Measurements from ENCODE around the gene AP1S2.
A peak's percentile ranks its signal among the peaks of the same experiment; 100 is the strongest.
"Not testable (repeated sequence)": the region's sequence is repeated elsewhere in the genome, so short reads cannot be mapped to it uniquely, and the experiment has no call there.

AP1S2 gene

DNA sequence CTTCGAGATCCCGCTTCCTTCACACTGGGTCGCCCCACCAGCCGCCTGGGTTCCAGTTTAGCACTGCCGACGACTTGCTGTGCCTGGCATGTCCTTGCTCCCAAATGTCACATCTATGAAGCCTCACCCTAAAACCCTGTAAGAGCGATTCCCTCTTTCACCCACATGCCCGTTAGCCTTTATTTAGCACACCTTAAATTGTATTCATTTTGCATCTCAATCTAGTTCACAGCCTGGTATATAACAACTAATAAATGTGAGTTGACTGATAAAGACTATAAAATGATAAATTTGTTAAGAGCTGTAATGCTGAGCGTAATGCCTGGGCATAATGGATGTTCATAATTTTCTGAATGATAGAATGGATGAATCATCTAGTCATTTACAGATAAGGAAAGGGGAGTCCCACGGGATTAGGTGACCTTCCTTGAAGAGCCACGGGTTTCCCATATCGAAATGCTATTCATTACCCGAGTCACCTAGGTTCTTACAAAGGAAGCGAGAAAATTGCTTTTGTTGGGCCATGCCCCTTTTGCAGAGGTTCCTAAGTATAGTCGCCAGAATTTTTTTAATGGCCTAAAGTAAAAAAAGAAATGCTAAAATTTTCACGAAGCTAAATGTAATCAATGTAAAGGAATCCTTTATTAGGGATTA, 1.1 kb upstream of the AP1S2 start:
- no peak for DNase-seq (ENCODE audit: low read depth, low spot score)

DNA sequence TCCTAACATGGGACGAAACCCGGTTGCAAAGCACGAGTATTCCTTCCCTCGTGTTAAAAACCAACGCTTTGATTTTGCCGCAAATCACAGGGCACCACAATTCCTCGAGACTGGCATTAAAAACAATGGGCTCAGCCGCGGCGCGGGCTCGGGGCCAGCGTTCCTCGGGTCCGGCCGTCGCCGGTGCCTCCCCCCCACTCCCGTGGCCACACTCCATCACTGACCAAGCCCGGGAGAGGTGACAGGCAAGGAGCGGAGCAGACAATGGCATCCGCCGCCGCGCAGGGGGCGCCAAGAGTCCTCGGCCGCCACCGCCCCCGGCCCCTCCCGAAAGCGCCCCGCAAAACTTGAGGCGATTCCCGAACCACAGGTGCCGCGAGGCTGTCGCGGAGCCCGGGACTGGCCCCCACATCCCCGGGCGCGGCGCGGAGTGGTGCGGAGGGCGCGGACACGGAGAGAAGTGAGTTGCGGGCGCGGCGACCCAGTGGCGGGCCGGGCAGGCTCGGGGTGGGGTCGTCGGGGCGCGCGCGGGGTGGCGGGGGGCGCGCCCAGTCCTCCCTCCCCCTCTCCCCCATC, 445 bp downstream of the AP1S2 start:
- DNase-seq (ENCODE audit: low read depth, low spot score): no peak

- no peak for DNase-seq (ENCODE audit: low read depth, low spot score)
Observed at GRCh38 chrX:15853586-15854079, 980 bp downstream of the AP1S2 start.

DNA sequence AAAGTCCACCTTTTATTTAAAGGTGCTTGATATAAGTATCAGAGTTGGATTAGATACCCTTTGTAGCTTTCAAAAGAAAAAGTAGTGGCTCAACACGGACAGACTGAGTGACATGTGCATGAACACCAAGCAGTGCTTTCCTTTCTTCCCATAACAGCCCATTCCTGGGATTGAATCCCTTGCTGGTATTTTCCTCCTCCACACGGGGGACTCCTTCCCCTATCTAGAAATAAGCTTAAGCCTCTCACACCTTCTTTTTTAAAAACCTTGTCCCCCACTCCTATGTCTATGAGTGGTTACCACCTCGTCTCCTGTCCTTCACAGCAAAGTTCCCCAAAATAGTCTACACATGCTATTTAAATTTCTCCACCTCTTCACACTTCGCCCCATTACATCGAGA, 5.1 kb downstream of the AP1S2 start:
- no peak for DNase-seq (ENCODE audit: low read depth, low spot score)

- DNase-seq (ENCODE audit: low read depth, low spot score): no peak
Observed at GRCh38 chrX:15848576-15848975, 6.0 kb downstream of the AP1S2 start.

GRCh38 chrX:15843960-15844359, 10.7 kb downstream of the AP1S2 start:
- no peak for DNase-seq (ENCODE audit: low read depth, low spot score)

DNA sequence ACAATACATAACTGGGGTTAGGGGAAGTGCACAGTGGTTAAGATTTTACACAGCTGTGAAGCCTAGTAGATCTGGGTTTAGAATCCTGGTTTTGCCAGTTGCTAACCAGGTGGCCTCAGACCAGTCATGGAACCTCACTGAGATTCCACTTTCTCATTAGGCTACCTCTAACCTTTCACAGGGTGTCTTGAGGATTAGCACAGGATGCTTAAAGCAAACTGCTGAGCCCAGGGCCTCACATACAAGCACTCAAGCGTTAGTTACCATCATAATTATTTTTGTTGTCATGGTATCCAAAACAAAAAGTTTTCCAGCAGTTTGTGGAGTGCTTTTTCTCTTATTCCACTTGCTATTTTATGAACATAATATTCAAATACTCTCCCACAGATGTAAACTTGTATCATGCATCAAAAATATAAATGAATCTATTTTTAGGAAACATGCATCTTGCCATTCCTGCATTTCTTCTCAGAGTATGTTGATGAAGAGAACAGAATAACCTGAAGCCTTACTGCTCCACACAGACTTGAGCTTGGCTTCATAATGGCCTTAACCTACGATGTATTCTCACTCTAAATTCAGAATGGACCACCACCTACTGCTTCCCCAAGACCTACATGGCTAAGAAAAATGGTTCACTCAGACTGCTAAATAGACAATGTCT, 12.6 kb downstream of the AP1S2 start:
- DNase-seq (ENCODE audit: low read depth, low spot score): no peak

GRCh38 chrX:15838017-15838416, 16.6 kb downstream of the AP1S2 start:
- no peak for DNase-seq (ENCODE audit: low read depth, low spot score)

DNA sequence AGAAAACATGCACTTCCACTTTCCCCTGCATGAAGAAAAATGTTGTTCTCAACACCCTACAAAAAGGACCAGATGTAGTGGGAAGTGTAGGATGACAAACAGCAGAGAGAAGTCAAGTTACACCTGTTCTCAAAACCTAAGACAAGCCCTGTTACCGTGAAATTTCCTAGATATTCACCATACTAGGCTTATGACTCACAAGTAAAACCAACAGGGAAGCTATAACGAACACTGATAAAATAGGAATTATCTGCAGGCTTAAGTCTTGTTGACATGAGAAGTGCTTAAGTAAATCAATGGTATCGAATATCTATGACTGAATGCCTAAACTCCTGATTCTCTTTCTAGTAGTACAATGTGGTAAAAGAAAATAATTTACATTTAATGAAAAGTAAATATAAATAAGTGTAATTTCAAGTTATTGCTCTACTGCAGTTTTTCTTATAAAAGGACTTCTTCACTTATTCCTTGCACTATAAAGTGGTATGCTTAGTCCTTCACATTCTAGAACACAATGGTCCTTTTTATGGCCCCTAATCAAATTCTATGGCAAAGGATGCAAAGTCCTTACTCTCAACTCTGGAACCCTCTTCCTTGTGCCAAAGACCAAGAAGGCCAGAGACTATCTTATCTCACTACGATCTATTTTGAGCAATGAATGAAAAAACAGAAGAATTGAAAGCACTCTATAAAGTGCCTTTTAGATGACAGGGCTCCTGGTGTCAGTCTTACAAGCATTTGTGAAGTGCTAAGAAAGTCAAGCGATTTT, 19.6 kb downstream of the AP1S2 start:
- no peak for DNase-seq (ENCODE audit: low read depth, low spot score)

GRCh38 chrX:15834053-15834452, 20.6 kb downstream of the AP1S2 start:
- no peak for DNase-seq (ENCODE audit: low read depth, low spot score)

- DNase-seq (ENCODE audit: low read depth, low spot score): not testable (repeated sequence)
Observed at GRCh38 chrX:15831347-15831746, 23.3 kb downstream of the AP1S2 start.

DNA sequence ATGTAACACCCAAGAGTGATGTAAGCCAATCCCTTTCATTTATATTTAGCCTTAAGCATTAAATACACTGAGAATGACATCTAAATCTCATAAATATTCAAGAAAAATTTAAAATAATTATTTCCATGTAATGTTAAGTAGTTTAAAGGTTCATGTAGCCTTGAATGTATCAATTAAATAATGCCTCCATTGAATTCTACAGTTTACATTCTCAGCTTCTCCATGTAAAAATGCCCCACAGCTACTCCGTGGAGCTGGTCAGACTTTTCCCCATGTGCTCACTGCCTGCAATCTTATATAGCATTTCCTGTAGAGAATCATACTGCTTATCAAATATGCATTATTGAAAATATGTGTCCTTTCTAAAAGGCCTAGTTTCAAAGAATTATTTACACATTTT, 25.4 kb downstream of the AP1S2 start:
- no peak for DNase-seq (ENCODE audit: low read depth, low spot score)

- DNase-seq (ENCODE audit: low read depth, low spot score): no peak
Observed at GRCh38 chrX:15825936-15826335, 28.7 kb downstream of the AP1S2 start.

- no peak for DNase-seq (ENCODE audit: low read depth, low spot score)
Observed at GRCh38 chrX:15822922-15823321, 31.7 kb downstream of the AP1S2 start.

GRCh38 chrX:15820106-15821073, 34.2 kb downstream of the AP1S2 start:
- DNase-seq (ENCODE audit: low read depth, low spot score): no peak

GRCh38 chrX:15816886-15817285, 37.7 kb downstream of the AP1S2 start:
- DNase-seq (ENCODE audit: low read depth, low spot score): no peak

GRCh38 chrX:15816438-15816809, 38.2 kb downstream of the AP1S2 start:
- DNase-seq (ENCODE audit: low read depth, low spot score): no peak

DNA sequence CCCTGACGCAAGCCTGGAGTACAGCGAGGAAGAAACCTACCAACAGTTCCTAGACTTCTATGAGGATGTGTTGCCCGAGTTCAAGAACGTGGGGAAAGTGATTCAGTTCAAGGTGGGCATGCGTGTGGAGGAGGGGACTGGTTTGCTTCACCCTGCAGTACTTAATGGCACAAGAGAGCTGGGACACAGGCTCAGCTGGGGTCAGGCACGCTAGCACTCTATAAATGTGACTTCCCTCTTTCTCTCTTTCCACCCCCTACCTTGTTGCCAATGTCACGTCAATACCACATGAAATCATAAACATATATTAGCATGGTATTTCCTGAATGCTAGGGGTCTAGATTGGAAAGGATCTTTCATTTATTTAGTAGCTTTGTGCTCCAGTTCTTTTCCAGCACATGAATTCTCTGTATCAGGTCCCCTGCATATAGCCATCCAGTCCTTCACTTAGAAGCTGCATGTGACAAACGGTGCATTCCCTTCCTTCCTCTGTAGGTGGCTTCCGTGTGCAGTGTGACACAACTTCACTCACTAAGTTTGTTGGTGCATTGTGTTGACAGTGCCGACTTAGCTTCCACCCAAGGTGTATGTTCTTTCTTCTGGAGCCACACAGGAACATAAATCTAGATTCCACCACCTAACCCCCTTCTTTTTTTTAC, 38.7 kb downstream of the AP1S2 start:
- peak; percentile 23 for DNase-seq (ENCODE audit: low read depth, low spot score)

DNA sequence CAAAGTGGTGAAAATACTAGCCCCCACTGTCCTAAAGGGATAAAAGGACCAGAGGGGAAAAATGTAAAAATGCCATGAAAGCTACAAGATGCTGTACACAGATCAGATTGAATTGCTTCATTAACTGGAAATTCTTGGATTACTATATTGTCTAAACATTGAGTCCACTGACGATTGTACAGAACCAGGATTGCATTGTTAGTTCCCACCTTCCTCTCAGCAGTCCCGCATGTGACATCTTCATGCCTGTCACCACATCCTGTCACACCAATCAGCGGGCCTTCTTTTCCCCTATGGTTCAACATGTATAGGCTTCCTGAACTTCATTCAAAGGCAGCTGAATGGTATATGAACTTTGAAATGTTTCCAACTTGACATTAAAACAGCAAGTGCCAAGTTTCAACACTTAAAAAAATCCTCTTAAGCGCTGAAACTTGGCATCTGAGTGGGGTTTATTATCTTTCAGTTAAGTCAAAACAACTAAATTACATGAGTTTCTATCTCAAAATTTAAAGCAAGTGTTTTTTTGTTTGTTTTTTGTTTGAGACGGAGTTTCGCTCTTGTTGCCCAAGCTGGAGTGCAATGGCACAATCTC, 39.7 kb downstream of the AP1S2 start:
- DNase-seq (ENCODE audit: low read depth, low spot score): no peak

GRCh38 chrX:15813416-15813815, 41.2 kb downstream of the AP1S2 start:
- no peak for DNase-seq (ENCODE audit: low read depth, low spot score)

All from iPS DF 19.7 (cell line).